ENCODE data around the gene GADD45B.

- TF ChIP-seq, protein P1, sequence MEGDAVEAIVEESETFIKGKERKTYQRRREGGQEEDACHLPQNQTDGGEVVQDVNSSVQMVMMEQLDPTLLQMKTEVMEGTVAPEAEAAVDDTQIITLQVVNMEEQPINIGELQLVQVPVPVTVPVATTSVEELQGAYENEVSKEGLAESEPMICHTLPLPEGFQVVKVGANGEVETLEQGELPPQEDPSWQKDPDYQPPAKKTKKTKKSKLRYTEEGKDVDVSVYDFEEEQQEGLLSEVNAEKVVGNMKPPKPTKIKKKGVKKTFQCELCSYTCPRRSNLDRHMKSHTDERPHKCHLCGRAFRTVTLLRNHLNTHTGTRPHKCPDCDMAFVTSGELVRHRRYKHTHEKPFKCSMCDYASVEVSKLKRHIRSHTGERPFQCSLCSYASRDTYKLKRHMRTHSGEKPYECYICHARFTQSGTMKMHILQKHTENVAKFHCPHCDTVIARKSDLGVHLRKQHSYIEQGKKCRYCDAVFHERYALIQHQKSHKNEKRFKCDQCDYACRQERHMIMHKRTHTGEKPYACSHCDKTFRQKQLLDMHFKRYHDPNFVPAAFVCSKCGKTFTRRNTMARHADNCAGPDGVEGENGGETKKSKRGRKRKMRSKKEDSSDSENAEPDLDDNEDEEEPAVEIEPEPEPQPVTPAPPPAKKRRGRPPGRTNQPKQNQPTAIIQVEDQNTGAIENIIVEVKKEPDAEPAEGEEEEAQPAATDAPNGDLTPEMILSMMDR (IDR thresholded peaks at IDR 0.05; ENCODE audit: low read depth, low read length): no peak; the same call in 1 of the 2 replicates
- TF ChIP-seq EZH2phosphoT487 (IDR thresholded peaks at IDR 0.05; ENCODE audit: low read depth): no peak
Observed at GRCh38 chr19:2478278-2478755, 2.4 kb downstream of the GADD45B start.
